ENCODE results near the gene AFDN.

DNA sequence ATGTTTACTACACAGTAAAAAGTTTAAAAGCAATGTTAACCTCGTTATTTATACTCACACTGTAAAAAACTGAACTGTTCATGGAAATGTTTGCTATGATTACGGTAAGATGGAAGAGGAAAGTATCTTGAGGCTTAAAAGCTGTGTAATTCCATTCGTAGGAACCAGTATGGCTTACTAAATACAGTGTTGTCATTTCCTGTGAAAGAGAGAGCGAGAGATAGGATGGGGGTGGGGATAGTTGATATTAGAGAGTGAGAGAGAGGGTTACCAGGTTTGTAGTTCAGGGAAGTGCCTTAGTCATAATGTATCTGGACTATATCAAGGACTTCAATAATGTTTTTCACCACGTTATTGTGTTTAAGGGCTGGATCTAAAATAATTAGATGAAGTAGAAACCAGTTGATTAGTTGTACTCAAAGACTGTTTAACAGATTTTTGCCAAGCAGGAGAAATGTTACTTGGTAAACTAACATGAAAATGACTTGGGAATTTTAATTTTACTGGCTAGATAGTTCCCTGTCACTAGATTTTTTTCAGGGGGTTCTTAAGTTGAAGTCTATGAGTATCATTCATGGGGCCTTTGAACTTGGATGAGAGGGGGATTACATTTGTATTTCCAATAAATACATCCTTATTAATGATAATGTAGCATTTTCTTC lies 30.4 kb downstream of the AFDN start:
- no peak for TF ChIP-seq CTCF (IDR thresholded peaks at IDR 0.05)
- TF ChIP-seq EP300 (IDR thresholded peaks at IDR 0.05) = no peak
- TF ChIP-seq POLR2A (IDR thresholded peaks at IDR 0.05) = no peak
